ENCODE measurements around the gene OTX1. TPM values are rescaled to one million over a fixed set of nuclear protein-coding genes. Genes with fewer than 3 reads are reported as not detected.
"Not testable (repeated sequence)": the region's sequence is repeated elsewhere in the genome, so short reads cannot be mapped to it uniquely, and the experiment has no call there.

OTX1 gene
- polyA plus RNA-seq (2012; ENCODE audit: insufficient read depth, insufficient read length), result 6.5 TPM

DNA sequence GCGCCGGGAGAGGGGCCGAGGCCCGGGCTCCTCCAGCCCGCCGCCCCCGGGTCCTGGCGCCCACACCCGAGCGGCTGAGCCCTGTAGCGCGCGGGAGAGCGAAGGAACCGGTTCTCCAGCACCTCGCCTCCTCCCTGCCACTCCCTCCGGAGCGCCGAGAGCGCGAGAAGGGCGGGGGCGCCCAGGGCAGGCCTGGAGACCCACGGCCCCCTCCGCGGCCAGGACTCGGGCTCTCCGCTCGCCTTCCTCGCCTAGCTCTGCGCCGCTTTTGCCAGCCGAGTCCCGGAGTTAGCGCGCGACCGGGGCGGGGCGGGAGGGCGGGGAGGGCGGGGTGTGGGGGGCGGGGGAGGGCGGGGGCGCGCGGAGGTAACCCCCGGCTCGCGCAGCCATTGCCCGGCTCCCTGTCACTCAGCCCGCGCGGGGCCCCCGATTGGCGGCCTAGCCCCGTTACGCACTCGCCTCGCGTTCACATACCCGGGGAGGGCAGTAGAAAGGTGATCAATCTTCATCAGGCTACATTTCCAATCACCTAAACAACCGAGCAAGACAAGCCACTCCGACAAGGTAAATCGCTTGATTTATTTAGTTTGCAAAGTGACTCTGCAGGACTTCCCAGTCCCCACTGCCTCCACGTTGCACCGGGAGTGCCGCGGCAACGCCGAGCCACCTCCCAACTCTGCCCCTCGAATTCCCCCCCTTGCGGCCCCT, at the start of gene OTX1:
TSS of gene OTX1 (plus strand) at position 497 of the 708 bp plus-strand sequence. CDS start 2,161 bp downstream, outside the sequence.
- DNase-seq (ENCODE audit: low read depth, low spot score), result peak; percentile 74
- H3K4me3 ChIP-seq (ENCODE audit: low read length), result peak within 1 kb of the TSS; percentile 93

DNA sequence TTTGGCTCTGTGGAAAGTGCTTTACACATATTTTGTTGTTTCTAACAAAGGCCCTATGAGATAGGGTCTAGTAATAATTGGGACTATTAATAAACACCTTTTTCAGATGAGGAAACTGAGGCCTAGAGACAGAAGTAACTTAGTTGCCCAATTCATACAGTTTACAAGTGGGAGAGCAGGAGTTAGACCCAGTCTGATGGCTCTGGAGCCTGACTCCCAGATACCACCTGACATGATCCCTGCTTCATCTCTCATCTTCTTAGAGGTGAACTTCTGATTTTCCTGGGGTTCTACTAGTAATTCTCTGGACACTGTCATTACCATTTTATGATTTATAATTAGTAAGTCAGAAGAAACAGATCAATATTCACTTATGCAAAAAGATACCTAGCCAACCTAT, 49.1 kb upstream of the OTX1 start:
- DNase-seq (ENCODE audit: low read depth, low spot score), result no peak
- H3K4me3 ChIP-seq (ENCODE audit: low read length), result no peak overlapping the region

DNA sequence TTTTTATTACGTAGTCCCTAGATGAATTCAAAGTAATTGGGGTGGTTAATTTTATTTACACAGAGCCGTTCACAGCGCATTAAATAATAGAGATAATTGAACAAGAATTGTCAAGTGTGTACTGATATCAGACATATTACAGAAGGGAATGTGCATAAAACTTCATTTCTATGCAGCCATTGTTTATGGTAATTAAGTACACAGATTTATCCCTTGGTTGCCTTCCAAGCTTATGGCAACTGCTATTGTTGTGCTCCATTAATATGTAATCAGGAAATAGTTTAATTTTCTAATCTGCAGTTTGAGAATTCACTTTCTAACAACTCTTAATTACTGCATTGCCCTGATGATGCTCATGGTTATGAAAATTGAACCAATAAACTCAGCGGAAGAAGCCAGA, 47.3 kb upstream of the OTX1 start:
- no peak for DNase-seq (ENCODE audit: low read depth, low spot score)
- H3K4me3 ChIP-seq (ENCODE audit: low read length), result no peak overlapping the region

DNA sequence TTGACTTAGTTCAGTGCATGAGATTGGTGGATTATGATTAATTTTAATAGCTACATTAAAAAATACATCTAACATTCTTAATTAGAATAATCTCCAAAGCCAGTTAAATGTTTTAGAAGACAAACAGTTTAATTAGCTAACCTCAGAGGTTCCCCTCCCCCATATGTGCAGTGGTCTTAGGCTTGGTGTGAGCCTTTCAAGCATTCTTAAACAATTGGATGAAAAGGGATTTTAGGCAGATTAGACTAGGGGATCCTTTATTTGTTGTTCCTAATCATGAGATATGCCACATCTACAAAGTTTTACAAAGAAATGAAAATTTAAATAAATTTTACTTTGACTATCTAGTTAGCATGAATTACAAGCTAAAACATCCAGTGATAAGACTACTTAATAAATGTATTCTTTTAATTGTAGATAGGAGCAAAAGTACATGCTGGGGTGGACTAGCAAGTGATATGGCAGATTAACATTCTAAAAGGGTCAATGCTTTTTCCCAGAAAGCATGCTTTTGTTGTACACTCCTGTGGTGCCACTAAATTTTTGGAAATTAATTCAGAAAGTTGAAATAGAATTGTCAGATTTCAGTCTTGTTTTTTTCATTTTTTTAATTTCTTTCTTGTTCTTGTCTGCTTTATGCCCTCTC, 42.7 kb upstream of the OTX1 start:
- DNase-seq (ENCODE audit: low read depth, low spot score), result no peak
- no peak overlapping the region for H3K4me3 ChIP-seq (ENCODE audit: low read length)

DNA sequence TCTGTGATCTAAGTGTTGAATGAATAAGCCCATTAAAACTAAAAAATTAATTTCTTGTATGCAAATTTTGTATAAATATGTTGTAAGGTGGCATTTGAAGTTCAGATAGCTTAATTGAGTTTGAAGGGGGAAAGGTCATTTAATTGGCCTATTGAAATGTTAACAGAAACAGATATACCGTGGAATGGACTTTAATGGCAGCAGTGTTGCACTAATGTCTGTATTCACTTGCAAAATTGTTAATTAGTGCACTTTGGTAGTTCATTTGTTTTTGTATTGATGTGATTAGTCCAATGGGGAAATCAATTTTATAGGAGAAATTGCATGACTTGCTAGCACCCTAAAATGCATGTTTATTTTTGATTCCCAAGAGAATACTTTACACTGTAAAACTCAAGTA, 41.8 kb upstream of the OTX1 start:
- H3K4me3 ChIP-seq (ENCODE audit: low read length), result no peak overlapping the region

DNA sequence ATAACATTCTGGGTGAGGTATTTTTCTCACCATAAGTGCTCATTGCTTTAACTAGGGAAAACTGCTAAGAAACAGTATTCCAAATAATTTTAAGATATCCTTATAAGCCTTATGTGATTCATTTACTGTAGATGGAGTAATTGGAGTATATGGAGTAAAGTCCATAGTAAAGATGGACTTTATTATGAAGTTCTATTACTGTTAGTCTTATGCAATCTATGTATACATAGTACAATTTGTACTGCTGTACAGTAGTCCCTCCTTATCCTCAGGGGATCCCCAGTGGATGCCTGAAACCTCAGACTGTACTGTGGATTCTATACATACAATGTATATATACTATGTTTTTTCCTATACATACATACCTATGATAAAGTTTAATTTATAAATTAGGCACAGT, 41.1 kb upstream of the OTX1 start:
- no peak for DNase-seq (ENCODE audit: low read depth, low spot score)
- H3K4me3 ChIP-seq (ENCODE audit: low read length), result no peak overlapping the region

More for the DNA sequence above, 41.8 kb upstream of the OTX1 start:
- no peak for DNase-seq (ENCODE audit: low read depth, low spot score)

DNA sequence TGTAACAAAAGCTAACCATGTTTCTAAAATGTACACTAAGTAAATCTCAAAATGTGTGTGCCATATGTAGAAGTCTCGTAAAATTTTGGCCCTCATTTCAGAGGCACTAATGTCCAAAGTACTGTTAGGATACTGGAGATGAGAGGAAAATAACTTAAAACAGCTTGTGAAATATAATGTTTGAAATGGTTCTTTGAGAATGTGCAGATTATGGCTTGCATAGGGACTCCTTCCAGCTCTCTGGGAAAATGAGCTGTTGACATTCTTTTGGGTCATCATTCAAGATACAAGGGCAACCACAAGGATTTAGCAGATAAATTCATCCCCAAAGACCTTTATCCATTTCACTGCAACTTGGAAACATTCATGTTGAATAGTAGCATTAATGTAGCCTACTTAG, 38.1 kb upstream of the OTX1 start:
- no peak overlapping the region for H3K4me3 ChIP-seq (ENCODE audit: low read length)
- no peak for DNase-seq (ENCODE audit: low read depth, low spot score)

DNA sequence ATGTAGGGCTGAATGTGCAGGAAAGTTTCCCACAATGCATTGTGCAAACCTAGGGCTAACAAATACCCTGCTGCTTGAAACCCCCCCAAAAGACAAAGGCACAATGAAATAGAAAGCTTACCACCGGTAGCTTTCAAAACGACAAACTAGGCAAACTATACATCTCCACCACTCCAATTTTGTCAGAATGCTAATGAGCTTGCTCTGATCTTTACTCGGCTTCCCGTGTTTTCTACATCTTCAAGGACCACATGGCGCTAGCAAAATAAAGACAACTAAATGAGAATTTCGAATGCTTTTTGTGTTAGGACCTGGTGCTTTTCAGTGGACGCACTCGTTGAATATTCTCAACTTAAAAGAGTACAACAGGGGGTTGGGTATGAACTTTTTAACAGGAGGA, 37.2 kb upstream of the OTX1 start:
- no peak overlapping the region for H3K4me3 ChIP-seq (ENCODE audit: low read length)
- no peak for DNase-seq (ENCODE audit: low read depth, low spot score)

DNA sequence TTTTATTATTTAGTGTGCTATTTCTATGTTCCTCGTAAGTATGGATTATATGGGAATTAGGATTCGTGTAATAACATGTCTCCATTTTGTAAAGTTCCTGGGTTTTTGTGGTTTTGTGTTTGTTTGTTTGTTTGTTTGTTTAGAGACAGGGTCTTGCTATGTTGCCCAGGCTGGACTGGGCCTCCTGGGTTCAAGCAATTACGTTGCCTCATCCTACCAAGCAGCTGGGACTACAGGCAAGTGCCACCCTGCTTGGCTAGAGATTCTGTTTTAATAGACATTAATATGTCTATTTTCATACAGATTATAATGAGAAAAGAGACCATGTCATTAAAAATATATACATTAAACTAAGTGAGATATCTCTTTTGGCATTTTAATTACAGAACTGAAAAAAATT, 35.2 kb upstream of the OTX1 start:
- DNase-seq (ENCODE audit: low read depth, low spot score), result no peak
- no peak overlapping the region for H3K4me3 ChIP-seq (ENCODE audit: low read length)

DNA sequence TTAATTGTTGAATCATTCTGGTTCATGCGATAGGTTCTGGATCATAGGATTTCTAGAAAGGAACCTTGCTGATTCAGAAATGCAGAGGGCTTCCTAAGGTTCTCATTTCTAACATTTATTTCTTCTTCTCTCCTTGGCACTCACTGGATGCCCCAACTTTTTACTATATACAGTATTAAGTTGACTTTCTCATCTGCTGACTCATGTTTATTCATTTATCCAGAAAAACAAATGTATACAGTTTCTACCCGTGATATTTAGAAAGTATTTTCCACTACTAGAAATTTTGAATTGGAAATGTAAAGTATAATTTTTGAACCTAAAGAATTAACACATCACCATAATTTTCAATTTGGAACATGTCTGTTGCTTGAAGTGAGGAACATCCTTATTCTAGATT, 32.2 kb upstream of the OTX1 start:
- no peak for DNase-seq (ENCODE audit: low read depth, low spot score)
- H3K4me3 ChIP-seq (ENCODE audit: low read length), result no peak overlapping the region

DNA sequence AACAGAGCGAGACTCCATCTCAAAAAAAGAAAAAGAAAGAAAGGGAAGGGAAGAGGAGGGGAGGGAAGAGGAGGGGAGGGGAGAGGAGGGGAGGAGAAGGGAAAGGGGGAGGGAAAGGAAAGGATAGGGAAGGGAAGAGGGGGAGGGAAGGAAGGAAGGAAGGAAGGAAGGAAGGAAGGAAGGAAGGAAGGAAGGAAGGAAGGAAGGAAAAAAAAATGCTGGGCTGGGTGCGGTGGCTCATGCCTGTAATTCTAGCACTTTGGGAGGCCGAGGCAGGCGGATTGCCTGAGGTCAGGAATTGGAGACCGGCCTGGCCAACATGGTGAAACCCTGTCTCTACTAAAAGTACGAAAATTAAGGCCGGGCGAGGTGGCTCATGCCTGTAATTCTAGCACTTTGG, 30.9 kb upstream of the OTX1 start:
- H3K4me3 ChIP-seq (ENCODE audit: low read length); DNase-seq (ENCODE audit: low read depth, low spot score): not testable (repeated sequence)

DNA sequence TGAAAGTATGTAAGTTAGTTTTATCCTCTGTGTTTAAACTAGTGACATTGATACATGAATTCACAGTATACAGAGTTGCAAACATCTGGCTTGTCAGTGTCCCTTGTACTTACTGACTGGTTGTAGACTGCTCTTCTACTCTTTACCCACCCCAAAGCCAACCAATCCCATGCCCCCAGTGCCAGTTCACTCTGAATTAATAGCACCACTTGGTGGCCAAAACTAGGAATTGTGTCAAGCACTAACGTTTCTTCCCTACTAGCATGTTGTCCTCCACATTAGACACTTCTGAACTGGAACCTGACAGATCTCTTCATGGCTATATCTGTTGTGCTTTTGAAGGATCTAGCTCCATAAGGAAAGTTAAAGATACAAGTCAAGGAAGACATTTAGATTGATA, 27.2 kb upstream of the OTX1 start:
- peak; percentile 53 for DNase-seq (ENCODE audit: low read depth, low spot score)
- no peak overlapping the region for H3K4me3 ChIP-seq (ENCODE audit: low read length)

DNA sequence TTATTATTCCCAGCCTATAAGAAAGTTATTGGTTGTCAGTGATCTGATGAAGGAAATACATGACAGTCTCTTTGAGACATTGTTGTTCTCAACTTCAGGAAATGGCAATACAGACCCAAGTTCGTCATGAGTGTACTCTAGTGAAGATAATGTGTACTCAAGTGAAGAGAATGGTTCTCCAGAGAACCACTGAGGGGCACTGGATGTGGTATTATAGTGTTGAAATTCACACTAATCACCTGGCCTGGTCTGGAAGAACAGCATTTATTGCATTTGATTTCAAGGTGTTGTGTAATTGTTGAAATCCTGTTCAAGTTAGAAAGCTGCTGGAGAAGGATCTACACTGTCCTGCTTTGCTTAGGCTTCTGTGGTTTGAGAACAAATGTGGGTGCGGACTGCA, 23.4 kb upstream of the OTX1 start:
- H3K4me3 ChIP-seq (ENCODE audit: low read length), result no peak overlapping the region
- no peak for DNase-seq (ENCODE audit: low read depth, low spot score)

DNA sequence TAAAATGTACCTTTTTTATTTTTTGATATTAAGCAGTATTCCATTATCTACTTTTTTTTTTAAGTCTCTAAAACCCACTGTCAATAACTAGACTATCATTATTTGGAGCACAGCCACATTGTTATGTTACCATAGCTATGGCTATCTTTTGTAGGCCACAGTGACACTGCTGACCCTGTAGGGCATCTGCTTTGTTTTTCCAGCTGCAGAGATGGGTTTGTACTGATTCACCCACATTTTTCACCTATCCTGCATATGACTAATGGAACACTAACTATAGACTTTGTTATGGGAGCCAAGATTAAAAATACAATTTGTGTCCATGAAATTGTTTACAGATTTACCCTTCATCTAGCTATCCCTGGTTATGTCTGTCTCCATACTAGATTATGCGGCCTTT, 21.6 kb upstream of the OTX1 start:
- no peak overlapping the region for H3K4me3 ChIP-seq (ENCODE audit: low read length)
- DNase-seq (ENCODE audit: low read depth, low spot score), result no peak

DNA sequence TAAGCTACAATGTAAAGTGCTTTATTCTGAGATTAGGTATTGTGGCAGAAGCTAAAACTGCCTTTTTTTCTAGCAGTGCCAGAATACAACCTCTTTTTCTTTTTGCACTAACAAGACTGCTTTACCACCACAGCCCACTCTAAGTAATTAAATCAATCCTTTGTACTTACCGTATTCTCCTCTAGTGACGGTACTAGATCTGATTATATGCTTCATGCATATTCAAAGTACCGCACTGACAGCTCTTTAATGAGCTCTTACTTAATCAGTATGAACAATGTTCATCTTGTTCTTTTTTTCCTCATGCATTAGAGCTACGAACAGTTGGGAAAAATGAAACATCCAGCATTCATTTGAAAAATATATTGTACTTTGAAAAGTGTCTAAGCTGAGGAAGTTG, 16.1 kb upstream of the OTX1 start:
- no peak for DNase-seq (ENCODE audit: low read depth, low spot score)
- no peak overlapping the region for H3K4me3 ChIP-seq (ENCODE audit: low read length)

DNA sequence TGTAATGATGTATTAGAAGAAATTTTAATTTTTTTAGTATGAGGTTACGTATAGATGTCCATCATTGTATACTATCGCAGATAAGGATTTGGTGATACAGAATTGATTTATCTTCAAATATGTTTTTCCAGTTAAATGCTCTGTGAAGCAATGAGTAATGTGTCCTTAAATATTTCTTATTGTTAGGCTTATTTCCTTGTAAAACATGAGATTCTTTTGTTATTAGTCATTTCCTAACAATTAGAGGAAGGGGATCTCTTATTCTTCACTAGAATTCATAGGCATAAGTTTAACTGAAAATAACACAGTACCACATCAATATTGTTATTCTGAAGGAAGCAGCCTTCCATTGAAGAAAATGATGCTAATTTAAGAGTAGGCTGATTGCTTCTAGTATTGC, 15.5 kb upstream of the OTX1 start:
- H3K4me3 ChIP-seq (ENCODE audit: low read length), result no peak overlapping the region
- no peak for DNase-seq (ENCODE audit: low read depth, low spot score)

DNA sequence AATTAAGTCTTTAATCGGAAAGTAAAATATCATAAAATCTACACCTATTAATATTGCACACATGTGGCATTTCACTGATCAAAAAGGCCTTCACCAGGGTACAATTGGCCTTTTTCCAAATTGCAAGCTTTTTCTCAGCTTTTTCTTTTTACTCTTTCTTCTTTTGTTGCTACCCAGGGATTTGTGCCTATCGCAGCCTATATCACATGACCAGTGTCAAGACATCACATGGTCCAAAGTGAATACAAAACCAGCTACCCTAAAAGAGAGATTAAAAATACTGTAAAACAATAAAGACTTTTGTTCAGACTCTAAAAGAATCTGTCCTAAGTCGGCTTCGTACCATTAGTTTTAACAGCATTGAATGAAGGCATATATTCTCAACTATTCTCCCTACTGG, 15.0 kb upstream of the OTX1 start:
- no peak overlapping the region for H3K4me3 ChIP-seq (ENCODE audit: low read length)
- no peak for DNase-seq (ENCODE audit: low read depth, low spot score)

DNA sequence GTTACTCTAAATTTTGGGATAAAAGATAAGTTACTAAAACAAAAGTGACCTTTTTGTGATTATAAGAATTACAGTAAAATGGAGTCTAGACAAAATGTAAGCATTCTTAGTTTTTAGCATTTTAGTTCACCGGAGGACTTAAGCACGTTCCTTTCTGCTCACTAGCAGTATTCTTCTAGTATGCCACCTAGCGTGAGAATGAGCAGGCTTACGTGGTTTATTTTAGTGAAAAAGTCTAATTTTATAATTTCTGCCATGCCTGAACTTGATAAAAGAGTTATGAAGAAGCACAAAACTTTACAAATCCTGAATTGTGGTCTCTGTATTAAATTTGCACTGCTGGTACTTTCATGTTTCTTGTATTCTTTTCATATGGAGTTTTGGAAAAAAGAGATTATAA, 12.6 kb upstream of the OTX1 start:
- DNase-seq (ENCODE audit: low read depth, low spot score), result no peak
- H3K4me3 ChIP-seq (ENCODE audit: low read length), result no peak overlapping the region

DNA sequence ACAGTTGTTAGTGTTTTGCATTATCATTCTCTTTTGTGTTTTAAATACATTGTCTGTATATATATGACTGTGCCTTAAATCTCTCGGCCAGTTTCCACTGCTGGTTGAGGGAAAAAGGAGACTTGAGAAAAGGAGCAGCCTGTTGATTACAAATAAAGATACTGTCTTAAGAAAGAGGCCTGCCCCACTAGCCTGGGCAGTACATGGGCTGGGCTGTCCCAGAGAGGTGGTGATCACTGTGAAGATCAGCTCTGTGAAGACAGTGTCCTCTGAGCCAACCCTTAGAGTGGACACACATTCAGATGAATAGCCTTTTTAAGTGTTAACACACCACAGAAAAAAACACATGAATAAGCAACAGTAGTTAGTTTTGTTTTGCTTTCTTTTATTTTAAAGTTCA, 10.0 kb upstream of the OTX1 start:
- H3K4me3 ChIP-seq (ENCODE audit: low read length), result no peak overlapping the region
- DNase-seq (ENCODE audit: low read depth, low spot score), result no peak

DNA sequence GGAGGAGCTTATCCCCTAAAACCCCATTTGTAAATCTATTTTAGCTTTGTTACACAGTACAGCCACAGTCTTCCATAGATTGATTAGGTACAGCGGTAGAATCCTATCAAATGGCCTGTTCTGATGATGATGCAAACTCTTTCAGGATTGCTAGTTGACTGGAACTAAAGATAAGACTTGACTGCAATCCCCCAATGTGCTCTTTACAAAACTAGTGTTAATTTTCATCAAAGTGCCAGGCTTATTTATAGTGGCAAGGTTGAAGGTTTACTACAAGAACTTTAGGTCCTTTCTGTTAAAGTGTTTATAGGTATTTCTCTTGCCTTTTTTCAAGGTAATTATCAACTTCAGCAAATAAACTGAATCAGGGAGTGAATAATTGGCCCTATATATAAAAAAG, 9.0 kb upstream of the OTX1 start:
- no peak overlapping the region for H3K4me3 ChIP-seq (ENCODE audit: low read length)
- DNase-seq (ENCODE audit: low read depth, low spot score), result no peak
